HG03558 (cell line): ENCODE data around the gene PMS1.
"Not testable (repeated sequence)": the region's sequence is repeated elsewhere in the genome, so short reads cannot be mapped to it uniquely, and the experiment has no call there.

ENCODE experiments used
- ATAC-seq: cut with Tn5 transposase; IDR thresholded peaks from one replicate; pipeline ENCODE4 v1.9.1; 2021; ENCODE audit warnings: moderate number of reproducible peaks; ENCODE audit not compliant: unreplicated experiment; ENCODE audit errors: extremely low read depth

Gene PMS1

GRCh38 chr2:189858291-189858690, 74.0 kb downstream of the PMS1 start:
- no peak for ATAC-seq

- no peak for ATAC-seq
These were observed 75.9 kb downstream of the PMS1 start for GRCh38 chr2:189860161-189860560.

DNA sequence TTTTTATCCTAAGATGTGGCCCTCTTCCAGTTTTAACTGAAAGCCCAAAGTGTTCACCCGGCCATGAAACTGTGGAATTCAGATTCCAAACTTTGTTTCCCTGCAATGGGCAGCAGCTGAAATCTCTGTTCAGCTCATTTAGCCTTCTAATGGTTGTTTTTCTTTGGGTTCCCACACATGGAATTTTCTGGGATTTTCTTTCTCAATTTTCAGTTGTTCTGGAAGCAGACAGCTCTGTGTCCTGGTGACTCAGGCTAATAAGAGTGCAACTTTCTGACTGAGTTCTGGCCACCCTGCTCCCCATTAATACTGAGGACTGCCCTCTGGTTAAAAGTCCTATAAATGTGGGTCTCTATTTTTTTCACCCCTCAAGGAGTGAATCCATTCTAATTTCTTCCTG, 78.5 kb downstream of the PMS1 start:
- ATAC-seq, result no peak

DNA sequence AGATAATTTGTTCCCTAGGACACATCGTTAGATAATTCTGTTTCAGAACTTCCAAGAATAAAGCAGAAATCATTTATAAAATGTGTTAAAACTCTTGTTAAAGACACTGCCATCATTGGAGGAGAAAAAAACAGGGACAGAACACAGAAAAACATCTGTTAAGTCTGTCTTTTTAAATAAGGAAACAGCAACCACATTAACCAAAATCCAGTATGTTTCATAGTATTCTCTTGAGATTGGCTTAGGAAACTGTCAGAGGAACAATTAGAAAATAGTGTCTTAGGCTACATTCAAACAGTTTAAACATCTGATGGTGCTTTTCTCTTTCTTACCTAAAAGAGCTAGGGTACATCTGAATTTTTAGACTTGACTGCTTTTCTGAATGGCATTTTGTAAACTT, 81.6 kb downstream of the PMS1 start:
- ATAC-seq, result no peak

- no peak for ATAC-seq
These were observed 82.0 kb downstream of the PMS1 start for GRCh38 chr2:189866296-189866695.

GRCh38 chr2:189868896-189869295, 84.6 kb downstream of the PMS1 start:
- no peak for ATAC-seq

DNA sequence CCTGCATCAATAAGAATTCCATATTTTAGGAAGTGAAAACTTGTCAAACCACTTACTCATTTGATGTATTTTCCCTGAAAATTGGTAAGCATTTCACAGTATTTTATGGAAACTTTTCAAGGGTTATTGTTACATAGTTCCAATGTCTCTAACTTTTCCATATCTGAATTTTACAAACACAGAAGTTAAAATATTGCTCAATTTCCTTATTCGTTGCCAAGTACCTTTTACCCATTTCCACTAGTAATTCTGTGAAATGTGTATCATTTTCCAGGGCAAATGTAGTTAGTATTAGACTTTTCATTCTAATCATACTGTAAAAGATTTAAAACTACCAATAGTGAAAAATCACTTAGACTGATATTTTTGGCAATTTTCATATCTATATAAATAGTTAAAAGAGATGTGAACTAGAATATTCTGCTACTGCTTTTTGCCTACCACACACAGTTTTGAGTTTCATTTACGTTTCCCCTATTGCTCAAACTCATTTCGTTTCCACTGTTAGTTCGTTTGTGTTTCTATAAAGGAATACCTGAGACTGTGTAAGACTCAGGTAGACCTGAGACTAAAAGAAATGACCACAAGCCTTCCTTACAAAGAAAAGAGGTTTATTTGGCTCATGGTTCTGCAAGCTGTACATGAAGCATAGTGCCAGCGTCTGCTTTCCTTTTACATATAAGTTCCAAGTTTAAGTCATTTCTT, 86.3 kb downstream of the PMS1 start:
- no peak for ATAC-seq

- ATAC-seq, result no peak
These were observed 89.4 kb downstream of the PMS1 start for GRCh38 chr2:189873696-189874095.

DNA sequence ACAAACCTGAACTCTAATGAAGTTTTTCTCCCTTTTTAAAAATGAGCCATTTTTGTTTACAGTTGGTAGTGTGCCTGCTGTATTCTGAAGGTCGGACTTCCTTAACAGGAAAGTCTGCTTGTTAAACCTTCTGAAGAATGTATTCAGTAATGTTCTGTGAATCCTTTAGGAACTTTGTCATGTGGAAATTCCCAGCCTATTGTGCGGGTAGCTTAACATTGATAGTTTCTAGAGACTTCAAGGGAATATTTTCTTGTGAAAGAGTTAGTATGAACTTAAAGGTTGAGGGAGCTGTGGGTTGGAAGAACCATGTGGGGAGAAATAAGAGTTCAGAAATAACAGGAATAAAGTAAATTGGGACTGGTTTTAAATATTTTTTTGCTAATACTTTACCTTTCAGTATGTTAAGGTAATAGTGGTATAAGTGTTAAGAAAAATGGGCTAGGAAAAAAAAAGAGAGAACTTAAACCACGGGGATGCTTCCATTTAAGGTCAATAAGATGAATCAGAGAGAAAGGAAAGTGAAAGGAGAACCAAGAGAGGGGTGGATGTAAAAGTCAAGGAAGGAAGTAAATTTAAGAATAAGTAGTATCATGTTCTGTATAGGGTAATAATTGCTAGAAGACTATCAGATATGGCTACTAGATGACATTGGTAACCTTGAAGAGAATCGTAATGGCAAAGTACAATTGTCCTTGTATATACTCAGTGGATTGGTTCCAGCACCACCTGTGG, 90.5 kb downstream of the PMS1 start:
- no peak for ATAC-seq

DNA sequence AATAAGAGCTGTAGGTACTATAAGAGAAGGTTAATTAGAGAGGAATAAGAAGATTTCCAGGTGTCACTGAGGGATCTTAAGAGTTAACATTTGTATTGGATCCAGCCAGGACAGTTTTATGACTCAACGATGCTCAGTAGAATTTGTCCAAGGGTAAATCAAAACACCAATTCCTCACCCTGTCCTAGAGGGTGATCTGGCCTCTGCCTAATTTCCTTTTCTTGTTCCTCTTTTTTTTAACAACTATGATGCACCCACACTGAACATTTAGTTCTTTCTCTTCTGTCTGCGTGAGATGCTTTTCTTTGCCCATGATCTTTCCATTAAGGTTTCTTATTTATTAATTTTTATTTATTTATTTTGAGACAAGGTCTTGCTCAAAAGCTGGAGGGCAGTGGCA, 92.0 kb downstream of the PMS1 start:
- ATAC-seq, result no peak

DNA sequence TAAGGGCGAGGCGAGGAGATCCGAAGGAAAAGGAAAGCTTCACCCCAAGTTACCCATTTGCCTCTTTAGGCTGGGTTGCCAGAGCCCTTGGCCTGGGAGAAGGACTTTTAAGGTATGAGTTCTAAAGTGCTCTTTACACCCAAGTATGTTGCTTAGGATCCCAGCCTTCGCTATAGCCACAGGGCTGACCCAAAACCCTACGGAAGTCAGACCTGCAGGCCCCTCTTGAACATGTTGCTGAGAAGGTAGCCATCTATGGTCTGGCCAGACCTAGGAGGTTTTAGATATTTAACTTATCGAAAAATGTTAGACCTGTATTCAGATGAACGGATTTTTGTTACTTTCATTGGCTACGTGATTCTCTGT, 95.4 kb downstream of the PMS1 start:
- ATAC-seq, result no peak

GRCh38 chr2:189880429-189880828, 96.2 kb downstream of the PMS1 start:
- ATAC-seq, result no peak

DNA sequence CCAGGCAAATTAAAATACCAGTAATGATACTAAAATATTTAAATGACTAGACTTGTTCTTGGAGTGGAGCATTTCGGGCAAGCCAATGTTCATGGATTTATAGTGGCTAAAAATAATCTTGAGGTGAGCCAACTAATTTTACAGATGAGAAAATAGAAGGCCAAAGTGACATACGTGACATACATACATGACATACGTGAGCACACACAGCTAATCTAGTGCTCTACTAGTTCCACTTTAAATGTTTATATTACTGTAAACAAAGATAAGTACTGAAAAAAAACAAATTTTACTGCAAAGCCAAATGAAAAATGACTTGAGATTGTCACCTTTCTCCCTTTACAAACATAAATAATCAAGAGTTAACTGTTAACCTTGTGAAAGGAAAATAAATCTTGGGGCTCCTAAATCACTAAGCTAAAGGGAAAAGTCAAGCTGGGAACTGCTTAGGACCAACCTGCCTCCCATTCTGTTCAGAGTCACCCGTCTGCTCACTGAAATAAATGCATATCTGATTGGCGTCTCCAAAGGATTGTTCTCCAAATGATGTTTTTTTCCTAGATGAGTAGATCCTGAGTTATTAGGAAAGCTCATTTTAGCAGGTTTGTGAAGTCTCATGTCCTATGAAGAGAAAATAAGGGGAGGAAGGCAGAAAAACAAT, 96.7 kb downstream of the PMS1 start:
- no peak for ATAC-seq

DNA sequence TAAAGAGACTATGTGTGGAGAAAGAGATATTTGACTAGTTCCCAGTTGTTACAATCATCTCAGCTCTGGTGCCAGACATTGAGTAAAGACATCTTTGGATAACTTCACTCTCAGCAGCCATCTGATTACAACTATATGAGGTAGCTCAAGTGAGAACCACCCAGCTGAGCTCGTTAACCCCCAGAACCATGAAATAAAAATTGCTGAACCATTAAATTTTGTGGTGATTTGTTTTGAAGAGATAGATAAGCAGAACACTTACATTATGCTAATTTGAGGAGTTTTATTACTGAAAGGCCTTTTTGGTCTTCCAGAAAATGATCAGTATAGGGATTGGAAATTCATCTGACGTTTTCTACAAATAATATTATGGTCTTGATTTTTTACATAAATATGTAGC, 101.1 kb downstream of the PMS1 start:
- no peak for ATAC-seq

GRCh38 chr2:189892546-189893294, 108.5 kb downstream of the PMS1 start:
- ATAC-seq, result not testable (repeated sequence)

DNA sequence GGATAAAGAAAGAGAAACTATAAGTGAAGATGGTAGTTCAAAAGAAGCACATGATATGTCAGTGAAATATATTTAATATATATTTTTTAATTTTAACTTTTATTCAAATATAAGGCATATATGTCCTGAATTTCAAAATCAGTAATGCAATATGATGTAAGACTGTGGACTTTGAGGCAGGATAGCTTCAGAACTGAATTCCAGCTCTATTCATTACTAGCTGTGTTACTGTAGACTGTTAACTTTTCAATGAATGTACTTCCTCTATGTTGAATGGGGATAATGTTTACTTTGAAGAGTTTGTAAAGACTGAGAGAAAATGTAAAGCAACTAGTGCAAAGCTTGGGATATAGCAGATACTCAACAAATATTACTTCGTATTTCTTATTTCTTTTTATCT, 112.6 kb downstream of the PMS1 start:
- ATAC-seq, result no peak

- no peak for ATAC-seq
These were observed 114.9 kb downstream of the PMS1 start for GRCh38 chr2:189899101-189899500.

DNA sequence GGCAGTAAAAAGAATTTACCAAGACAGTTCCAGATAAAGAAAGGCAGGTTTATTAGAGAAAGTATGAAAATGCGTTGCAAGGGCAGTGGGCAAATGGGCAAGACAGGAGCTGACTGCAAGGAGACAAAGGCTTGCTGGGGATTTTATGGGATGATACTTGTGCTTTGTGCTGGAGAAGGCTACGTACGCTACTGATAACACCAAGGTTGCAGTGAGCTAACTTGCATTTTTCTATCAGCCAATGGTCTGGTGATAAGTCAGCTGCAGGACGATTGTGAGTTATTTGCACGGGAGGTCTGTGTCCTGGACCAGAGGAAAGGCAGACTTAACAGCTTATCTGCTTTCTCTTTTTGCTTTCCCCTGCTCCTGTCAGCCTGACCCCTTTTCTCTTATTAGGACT, 116.5 kb downstream of the PMS1 start:
- no peak for ATAC-seq

GRCh38 chr2:189901664-189902063, 117.4 kb downstream of the PMS1 start:
- ATAC-seq, result no peak

DNA sequence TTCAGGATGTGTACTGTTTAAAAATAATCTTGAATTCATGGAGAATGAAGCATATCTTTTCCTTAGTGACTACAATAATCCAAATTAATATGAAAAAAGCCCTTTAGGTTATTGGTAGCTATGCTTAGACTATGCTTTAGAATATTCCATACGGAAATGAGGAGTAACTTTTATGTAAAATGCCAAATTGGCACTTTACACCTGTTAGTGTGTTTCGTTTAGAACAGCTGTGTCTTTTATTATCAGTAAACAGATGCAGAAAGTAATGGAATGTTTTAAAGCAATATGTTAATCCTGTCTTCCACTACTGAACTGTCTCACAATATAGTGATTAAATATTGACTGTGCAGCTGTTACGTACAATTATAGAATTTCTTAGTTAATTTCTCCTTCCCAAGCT, 129.6 kb downstream of the PMS1 start:
- no peak for ATAC-seq

GRCh38 chr2:189916651-189917050, 132.4 kb downstream of the PMS1 start:
- no peak for ATAC-seq
